ENCODE results near the gene ABHD11.

The ABHD11 gene

DNA sequence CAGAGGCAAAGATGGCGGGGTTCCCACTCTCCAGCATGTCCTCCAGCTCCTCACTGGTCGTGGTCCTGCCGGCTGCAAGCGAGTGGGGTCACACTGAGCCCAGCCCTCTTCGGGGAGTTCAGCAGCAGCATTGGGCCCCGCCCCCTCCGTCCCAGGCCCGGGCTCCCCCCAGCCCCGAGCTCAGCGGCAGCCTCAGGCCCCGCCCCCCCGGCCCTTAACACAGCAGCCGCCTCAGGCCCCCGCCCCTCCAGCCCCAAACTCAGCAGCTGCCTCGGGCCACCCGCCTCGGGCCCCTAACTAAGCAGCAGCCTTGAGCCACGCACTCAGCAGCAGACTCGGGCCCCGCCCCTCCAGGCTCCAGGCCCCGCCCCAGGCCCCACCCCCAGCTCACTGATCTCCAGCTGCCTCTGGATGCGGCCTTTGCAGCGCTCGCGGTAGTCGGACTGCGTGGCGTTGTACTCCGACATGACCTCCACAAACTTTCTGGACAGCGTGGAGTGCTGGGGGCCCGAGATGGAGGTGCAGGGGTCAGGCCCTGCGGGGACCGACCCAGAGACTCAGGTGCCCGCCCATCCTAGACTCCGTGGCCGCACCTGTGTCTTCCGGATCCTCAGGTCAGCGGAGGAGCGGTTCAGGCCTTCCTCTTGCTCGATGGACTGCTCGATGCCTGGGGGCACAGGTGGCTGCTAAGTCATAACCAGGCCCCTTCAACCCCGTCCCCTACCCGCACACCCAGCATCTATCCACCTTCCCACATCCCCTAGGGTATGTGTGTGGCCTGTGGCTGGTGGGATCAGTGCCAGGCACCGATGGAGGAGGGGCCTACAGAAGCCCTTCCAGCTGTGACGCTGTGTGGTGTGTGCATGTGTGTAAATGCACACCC lies 34.6 kb downstream of the ABHD11 start:
- TF ChIP-seq, protein P1, sequence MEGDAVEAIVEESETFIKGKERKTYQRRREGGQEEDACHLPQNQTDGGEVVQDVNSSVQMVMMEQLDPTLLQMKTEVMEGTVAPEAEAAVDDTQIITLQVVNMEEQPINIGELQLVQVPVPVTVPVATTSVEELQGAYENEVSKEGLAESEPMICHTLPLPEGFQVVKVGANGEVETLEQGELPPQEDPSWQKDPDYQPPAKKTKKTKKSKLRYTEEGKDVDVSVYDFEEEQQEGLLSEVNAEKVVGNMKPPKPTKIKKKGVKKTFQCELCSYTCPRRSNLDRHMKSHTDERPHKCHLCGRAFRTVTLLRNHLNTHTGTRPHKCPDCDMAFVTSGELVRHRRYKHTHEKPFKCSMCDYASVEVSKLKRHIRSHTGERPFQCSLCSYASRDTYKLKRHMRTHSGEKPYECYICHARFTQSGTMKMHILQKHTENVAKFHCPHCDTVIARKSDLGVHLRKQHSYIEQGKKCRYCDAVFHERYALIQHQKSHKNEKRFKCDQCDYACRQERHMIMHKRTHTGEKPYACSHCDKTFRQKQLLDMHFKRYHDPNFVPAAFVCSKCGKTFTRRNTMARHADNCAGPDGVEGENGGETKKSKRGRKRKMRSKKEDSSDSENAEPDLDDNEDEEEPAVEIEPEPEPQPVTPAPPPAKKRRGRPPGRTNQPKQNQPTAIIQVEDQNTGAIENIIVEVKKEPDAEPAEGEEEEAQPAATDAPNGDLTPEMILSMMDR (IDR thresholded peaks at IDR 0.05; ENCODE audit: low read depth, low read length): no peak
- no peak overlapping the region for H3K4me3 ChIP-seq (replicated peaks in 1 of 2; ENCODE audit: low read depth in 2 of 2, low read length in 2 of 2)
- DNase-seq (ENCODE audit: low read depth in 2 of 2): peak; percentile 45 to 64

DNA sequence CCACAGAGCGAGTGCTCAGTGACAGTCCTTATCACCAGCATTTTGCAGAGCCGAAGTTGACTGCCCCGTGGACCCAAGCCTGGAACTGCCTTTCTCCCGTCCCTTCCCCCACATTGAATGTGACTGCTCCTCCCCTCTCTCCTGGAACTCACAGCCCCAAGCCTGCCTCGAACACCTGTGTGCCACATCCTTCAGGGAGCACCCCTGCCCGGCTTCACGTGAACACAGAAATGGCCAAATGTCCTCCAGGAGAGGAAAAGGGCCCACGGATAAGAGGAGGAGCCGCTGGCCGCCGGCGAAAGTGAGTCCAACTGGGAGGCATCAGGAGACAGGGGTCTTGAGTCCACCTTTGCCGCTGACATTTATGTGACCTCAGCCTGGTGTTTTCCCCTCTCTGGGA lies 35.4 kb downstream of the ABHD11 start:
- H3K4me3 ChIP-seq (replicated peaks in 1 of 2; ENCODE audit: low read depth in 2 of 2, low read length in 2 of 2): no peak overlapping the region
- TF ChIP-seq, protein P1 (IDR thresholded peaks at IDR 0.05; ENCODE audit: low read depth, low read length): no peak
- DNase-seq (ENCODE audit: low read depth in 2 of 2): no peak

DNA sequence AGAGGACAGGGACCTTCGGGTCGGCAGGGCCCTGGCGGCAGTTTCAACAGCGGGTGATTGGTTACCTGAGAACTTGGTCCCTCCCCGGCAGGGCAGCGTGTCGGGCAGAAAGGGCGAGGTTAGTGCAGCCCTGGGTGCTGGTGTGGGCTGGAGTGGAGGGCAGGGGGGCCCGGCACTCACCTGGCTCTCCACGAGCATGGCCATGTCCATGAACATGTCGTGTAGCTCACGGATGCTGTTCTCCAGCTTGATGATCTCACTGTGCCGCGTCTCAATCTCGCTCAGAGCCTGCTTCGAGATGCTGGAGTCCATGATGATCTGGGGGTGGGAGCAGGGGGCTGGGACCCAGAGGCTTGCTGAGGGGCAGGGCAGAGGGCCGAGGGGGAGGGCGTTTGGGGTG lies 35.9 kb downstream of the ABHD11 start:
- TF ChIP-seq, protein P1 (IDR thresholded peaks at IDR 0.05; ENCODE audit: low read depth, low read length): no peak
- DNase-seq (ENCODE audit: low read depth in 2 of 2): no peak
- no peak overlapping the region for H3K4me3 ChIP-seq (replicated peaks in 1 of 2; ENCODE audit: low read depth in 2 of 2, low read length in 2 of 2)

DNA sequence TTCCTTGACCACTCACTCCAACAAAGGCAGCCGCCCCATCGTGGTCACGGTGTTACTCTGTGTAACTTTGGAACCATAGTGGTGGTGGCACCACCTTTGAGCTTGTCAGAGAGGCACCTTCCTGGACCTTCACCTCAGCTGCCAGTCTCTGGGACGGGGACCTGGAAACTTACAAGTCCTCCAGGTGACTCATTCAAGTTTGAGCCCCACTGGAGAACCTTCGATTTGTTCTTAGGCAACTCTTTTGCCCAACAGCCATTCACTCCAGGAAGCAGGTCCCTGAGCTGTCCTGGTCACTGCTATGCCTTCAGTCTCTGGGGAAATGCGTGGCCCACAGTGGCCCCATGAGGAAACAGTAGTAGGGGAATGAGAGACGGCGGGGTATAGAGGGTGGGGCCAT lies 36.4 kb downstream of the ABHD11 start:
- no peak overlapping the region for H3K4me3 ChIP-seq (replicated peaks in 1 of 2; ENCODE audit: low read depth in 2 of 2, low read length in 2 of 2)
- DNase-seq (ENCODE audit: low read depth in 2 of 2): no peak
- TF ChIP-seq, protein P1 (IDR thresholded peaks at IDR 0.05; ENCODE audit: low read depth, low read length): no peak

DNA sequence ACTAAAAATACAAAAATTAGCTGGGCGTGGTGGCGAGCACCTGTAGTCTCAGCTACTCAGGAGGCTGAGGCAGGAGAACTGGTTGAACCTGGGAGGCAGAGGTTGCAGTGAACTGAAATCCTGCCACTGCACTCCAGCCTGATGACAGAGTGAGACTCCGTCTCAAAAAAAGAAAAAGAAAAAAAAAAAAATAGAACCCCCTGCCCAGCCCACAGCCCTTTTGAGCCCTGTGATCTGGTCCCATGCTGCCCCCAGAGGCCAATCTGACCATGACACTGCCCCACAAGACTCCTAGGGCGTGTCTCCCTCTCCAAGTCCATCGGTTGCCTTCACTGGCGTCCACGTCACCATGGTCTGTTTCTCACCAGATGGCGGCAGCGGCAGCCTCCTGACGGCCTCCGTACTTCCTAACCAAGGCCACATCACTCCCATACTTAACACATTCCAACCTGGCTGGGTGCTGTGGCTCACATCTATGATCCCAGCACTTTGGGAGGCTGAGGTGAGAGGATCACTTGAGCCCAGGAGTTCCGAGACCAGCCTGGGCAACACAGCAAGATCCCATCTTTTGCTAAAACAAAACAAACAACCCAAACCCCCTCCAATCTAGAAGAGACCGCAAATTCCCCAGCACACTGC lies 37.1 kb downstream of the ABHD11 start:
- TF ChIP-seq, protein P1 (IDR thresholded peaks at IDR 0.05; ENCODE audit: low read depth, low read length): peak; percentile 58
- peak; percentile 54 to 85 for DNase-seq (ENCODE audit: low read depth in 2 of 2)
- H3K4me3 ChIP-seq (replicated peaks in 1 of 2; ENCODE audit: low read depth in 2 of 2, low read length in 2 of 2): no peak overlapping the region

DNA sequence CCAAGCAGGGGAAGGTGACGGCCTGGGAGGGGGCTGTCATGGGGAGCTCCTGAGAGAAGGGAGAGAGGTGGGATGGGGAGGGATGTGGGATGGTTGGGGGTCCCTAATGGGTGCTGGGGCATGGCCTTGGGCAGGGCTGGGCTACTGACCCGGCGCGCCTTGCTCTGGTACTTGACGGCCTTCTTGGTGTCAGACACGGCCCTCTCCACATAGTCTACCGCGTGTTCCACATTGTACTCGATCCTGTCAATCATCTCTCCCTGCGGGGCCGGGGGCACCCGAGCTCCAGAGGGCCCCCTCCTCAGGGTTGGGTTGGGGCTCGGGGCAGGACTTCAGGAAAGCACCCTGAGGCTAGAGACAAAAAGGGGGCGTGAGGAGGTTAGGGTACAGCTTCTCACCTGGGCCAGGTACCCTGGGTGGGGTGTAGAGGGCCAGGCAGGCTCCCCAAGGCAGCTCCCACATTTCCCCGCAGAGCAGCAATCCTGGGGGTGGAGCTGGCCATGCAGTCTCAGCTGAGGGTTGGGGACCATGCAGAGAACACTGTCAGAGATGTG lies 37.9 kb downstream of the ABHD11 start:
- no peak for DNase-seq (ENCODE audit: low read depth in 2 of 2)
- H3K4me3 ChIP-seq (replicated peaks in 1 of 2; ENCODE audit: low read depth in 2 of 2, low read length in 2 of 2): no peak overlapping the region
- TF ChIP-seq, protein P1 (IDR thresholded peaks at IDR 0.05; ENCODE audit: low read depth, low read length): no peak

All from cardiac fibroblast (primary cell).